IMR-90 (cell line): ENCODE data around the gene EEF1E1. TPM values are rescaled to one million over a fixed set of nuclear protein-coding genes. Genes with fewer than 3 reads are reported as not detected.
"Not testable (repeated sequence)": the region's sequence is repeated elsewhere in the genome, so short reads cannot be mapped to it uniquely, and the experiment has no call there.

Experiments
- ATAC-seq: fragments of 200-7000 bp; cut with Tn5 transposase; 2 replicates; pipeline ENCODE4 v1.9.1; 2020; ENCODE audit warnings: low read depth, mild to moderate bottlenecking, moderate library complexity
- BruUV-seq: library from RNA; stranded (reverse); fragments of 400-500 nt; replicated peaks from 2 replicates; lab custom pipeline; 2021; lab: Mats Ljungman, UMichigan
- CTCF ChIA-PET: fragments of 300-600 bp; formaldehyde crosslinking; extraction: SDS; loops from one replicate; lab custom pipeline; 2021; ENCODE audit warnings: antibody characterized with exemption; lab: Yijun Ruan, JAX
- POLR2A ChIA-PET: fragments of 300-600 bp; sonication (Branson Sonifier 250); formaldehyde crosslinking; loops from one replicate; lab custom pipeline; 2022; ENCODE audit warnings: antibody characterized with exemption; ENCODE audit not compliant: unreplicated experiment; lab: Charles Lee
- DNase-seq: peaks from one replicate; pipeline ENCODE4 v3.0.0; 2013
- H2AFZ ChIP-seq: replicated peaks from 2 replicates; pipeline ENCODE3; 2013; ENCODE audit warnings: low read length, mild to moderate bottlenecking; ENCODE audit not compliant: poor library complexity
- H2AK5ac ChIP-seq: 2 replicates; pipeline ENCODE4 v1.6.1; 2013; ENCODE audit warnings: low read depth, low read length, inconsistent platforms
- H2AK9ac ChIP-seq: replicated peaks from 2 replicates; pipeline ENCODE3; 2013; ENCODE audit warnings: mild to moderate bottlenecking, low read depth, low read length, moderate library complexity; ENCODE audit not compliant: poor library complexity
- H2BK120ac ChIP-seq: 2 replicates; pipeline ENCODE4 v1.6.1; 2013; ENCODE audit warnings: low read depth, low read length, inconsistent platforms
- H2BK15ac ChIP-seq: 3 replicates; pipeline ENCODE4 v1.6.1; 2013; ENCODE audit warnings: low read depth, low read length, inconsistent platforms
- H2BK20ac ChIP-seq: 2 replicates; pipeline ENCODE4 v1.6.1; 2013; ENCODE audit warnings: low read depth, mild to moderate bottlenecking, inconsistent platforms, low read length, moderate library complexity
- H2BK5ac ChIP-seq: 2 replicates; pipeline ENCODE4 v1.6.1; 2013; ENCODE audit warnings: mild to moderate bottlenecking, low read depth, low read length, inconsistent platforms; ENCODE audit not compliant: poor library complexity, severe bottlenecking
- H3K14ac ChIP-seq: replicated peaks from 2 replicates; pipeline ENCODE4 v1.6.1; 2013; ENCODE audit warnings: low read depth, low read length, inconsistent platforms
- H3K18ac ChIP-seq: 2 replicates; pipeline ENCODE4 v1.6.1; 2013; ENCODE audit warnings: low read depth, low read length, control low read depth
- H3K23ac ChIP-seq: 2 replicates; pipeline ENCODE4 v1.6.1; 2013; ENCODE audit warnings: low read depth, low read length, inconsistent platforms
- H3K27ac ChIP-seq: 2 replicates; pipeline ENCODE4 v1.5.1; 2013; ENCODE audit warnings: mild to moderate bottlenecking, control low read depth, low read length; ENCODE audit not compliant: insufficient read depth
- H3K27me3 ChIP-seq: 2 replicates; pipeline ENCODE4 v1.6.1; 2013; ENCODE audit warnings: low read length; ENCODE audit not compliant: control insufficient read depth, insufficient read depth
- H3K36me3 ChIP-seq: 2 replicates; pipeline ENCODE4 v1.6.1; 2013; ENCODE audit warnings: low read length, mixed read lengths; ENCODE audit not compliant: control insufficient read depth, insufficient read depth
- H3K4ac ChIP-seq: 2 replicates; pipeline ENCODE4 v1.6.1; 2013; ENCODE audit warnings: low read depth, low read length, inconsistent platforms
- H3K4me1 ChIP-seq: 2 replicates; pipeline ENCODE4 v1.6.1; 2013; ENCODE audit warnings: low read length, mixed read lengths; ENCODE audit not compliant: control insufficient read depth, insufficient read depth
- H3K4me2 ChIP-seq: 2 replicates; pipeline ENCODE4 v1.6.1; 2013; ENCODE audit warnings: low read depth, mild to moderate bottlenecking, control low read depth, low read length, moderate library complexity
- H3K4me3 ChIP-seq: 2 replicates; pipeline ENCODE4 v1.5.1; 2013; ENCODE audit warnings: low read depth, mild to moderate bottlenecking, control low read depth, low read length, moderate library complexity; ENCODE audit not compliant: insufficient read depth
- H3K56ac ChIP-seq: 2 replicates; pipeline ENCODE4 v1.6.1; 2013; ENCODE audit warnings: low read length, inconsistent platforms; ENCODE audit not compliant: insufficient read depth; ENCODE audit errors: extremely low read depth
- H3K79me1 ChIP-seq, 2 experiments: 2 replicates each; pipeline ENCODE4 v1.6.1; 2013; ENCODE audit warnings: low read length in 2 of 2, inconsistent platforms in 1 of 2, low read depth in 1 of 2
- H3K9ac ChIP-seq: 2 replicates; pipeline ENCODE4 v1.6.1; 2013; ENCODE audit warnings: low read depth, low read length, control low read depth
- H3K9me1 ChIP-seq: 2 replicates; pipeline ENCODE4 v1.6.1; 2013; ENCODE audit warnings: low read length, inconsistent platforms; ENCODE audit not compliant: insufficient read depth
- H3K9me3 ChIP-seq: 2 replicates; pipeline ENCODE4 v1.6.1; 2013; ENCODE audit warnings: low read length; ENCODE audit not compliant: control insufficient read depth, insufficient read depth
- H4K20me1 ChIP-seq: 2 replicates; pipeline ENCODE4 v1.6.1; 2013; ENCODE audit warnings: low read length, inconsistent platforms; ENCODE audit not compliant: insufficient read depth
- H4K5ac ChIP-seq: 2 replicates; pipeline ENCODE4 v1.6.1; 2013; ENCODE audit warnings: mild to moderate bottlenecking, low read depth, low read length, control low read depth
- H4K8ac ChIP-seq, 2 experiments: 2 replicates each; pipeline ENCODE4 v1.6.1; 2013; ENCODE audit warnings: low read depth in 2 of 2, low read length in 2 of 2, control low read depth in 1 of 2, inconsistent platforms in 1 of 2
- H4K91ac ChIP-seq: 2 replicates; pipeline ENCODE4 v1.6.1; 2013; ENCODE audit warnings: low read depth, low read length, inconsistent platforms; ENCODE audit not compliant: insufficient read depth
- POLR2A ChIP-seq: IDR thresholded peaks from 2 replicates; pipeline ENCODE4 v1.6.1; 2012; ENCODE audit warnings: mild to moderate bottlenecking, low read depth, low read length
- WGBS, 2 experiments: methylation state at CpG; one replicate each; pipeline versions ENCODE4 v1.1.5 to v1.1.7; 2013; ENCODE audit warnings: missing lambda C conversion rate in 2 of 2; ENCODE audit not compliant: insufficient read length in 1 of 2; ENCODE audit errors: extremely low coverage in 2 of 2; 5-methylcytosine and 5-hydroxymethylcytosine counted together
- dilution Hi-C: fragments of 300-500 bp; cut with HindIII; formaldehyde crosslinking; loops from one replicate; pipeline ENCODE4 v1.14.3; 2018; ENCODE audit warnings: low sequenced_read_pairs; ENCODE audit not compliant: unreplicated experiment
- in situ Hi-C: fragments of 300-500 bp; cut with MboI; formaldehyde crosslinking; loops from 3 replicates; pipeline ENCODE4 v1.14.3; 2019; ENCODE audit warnings: low sequenced_read_pairs, inconsistent platforms, mixed read lengths
- intact Hi-C: fragments of 100-400 bp; cut with micrococcal nuclease; formaldehyde crosslinking; loops from 2 replicates; pipeline ENCODE4 v1.10.0; 2022
- polyA plus RNA-seq, 3 experiments: library from polyadenylated mRNA; depleted of rRNA; stranded (reverse); fragments of >200 nt; gene quantifications; 2 replicates each; pipeline ENCODE4 v1.2.3, GENCODE V29; 2012; ENCODE audit warnings: low replicate concordance in 1 of 3
- total RNA-seq: library from RNA; depleted of rRNA; stranded (reverse); fragments of >200 nt; gene quantifications from 2 replicates; pipeline ENCODE4 v1.2.3, GENCODE V29; 2012

The EEF1E1 gene
- total and polyA plus RNA-seq, 2 of the 4 experiments (the other 2 are of a cell fraction), result 65.8 to 68.6 TPM

- Histone ChIP-seq H2BK120ac (no peak overlapping the region), H4K20me1 (no peaks in the 10 kb centered on the region), H2BK15ac (no peak overlapping the region), H4K91ac (no peak overlapping the region), H3K36me3 (peaks cover 3% of the 10 kb centered on the region; the same call in 1 of the 2 replicates), H3K4me3 (no peak overlapping the region), H3K56ac (no peak overlapping the region), H3K4me1 (no peaks in the 10 kb centered on the region), H3K9ac (no peak overlapping the region), H3K4me2 (no peak overlapping the region), H4K8ac (no peak overlapping the region), H3K18ac (no peak overlapping the region), H3K23ac (no peak overlapping the region), H3K4ac (no peak overlapping the region), H3K9me3 (no peaks in the 10 kb centered on the region), H2AK9ac (no peak overlapping the region), H3K27ac (no peak overlapping the region), H3K27me3 (no peaks in the 10 kb centered on the region), H2AFZ (no peak overlapping the region), H3K9me1 (no peaks in the 10 kb centered on the region), H2BK5ac (no peak overlapping the region), H2AK5ac (no peak overlapping the region), H2BK20ac (no peak overlapping the region), H4K5ac (no peak overlapping the region), H3K14ac (no peak overlapping the region), H3K79me1 (no peaks in the 10 kb centered on the region)
- in situ Hi-C loops (no loop called here), intact Hi-C loops (no loop called here), dilution Hi-C loops (no loop called here)
- ChIA-PET POLR2A (no interaction called here), CTCF (no interaction called here)
- BruUV-seq, result no TSS peak
- no peak for ATAC-seq
- DNase-seq, result no peak
- no CpG with 5 or more reads among the region's 9 CpGs for WGBS, 2 experiments
- no peak for TF ChIP-seq POLR2A
Measured at GRCh38 chr6:8041913-8042583, 60.3 kb downstream of the EEF1E1 start.

GRCh38 chr6:8034107-8034506, 68.2 kb downstream of the EEF1E1 start:
- H3K18ac ChIP-seq, H2BK5ac ChIP-seq, intact Hi-C loops, ATAC-seq, H3K4ac ChIP-seq, H2BK15ac ChIP-seq, H4K5ac ChIP-seq, H3K4me2 ChIP-seq, in situ Hi-C loops, H3K27ac ChIP-seq, H3K36me3 ChIP-seq, H3K4me1 ChIP-seq, H3K27me3 ChIP-seq, H2AFZ ChIP-seq, CTCF ChIA-PET, H3K9ac ChIP-seq, DNase-seq, H3K9me3 ChIP-seq, H3K56ac ChIP-seq, H3K9me1 ChIP-seq, H4K91ac ChIP-seq, H2AK5ac ChIP-seq, POLR2A ChIA-PET, H3K79me1 ChIP-seq, H2BK20ac ChIP-seq, H4K8ac ChIP-seq, H3K14ac ChIP-seq, H3K23ac ChIP-seq, dilution Hi-C loops, H4K20me1 ChIP-seq, H3K4me3 ChIP-seq, H2AK9ac ChIP-seq, H2BK120ac ChIP-seq, BruUV-seq: not testable (repeated sequence)
- WGBS, 2 experiments, result no CpG with 5 or more reads among the region's 3 CpGs
